GM12873 (cell line): ENCODE results near the gene ABCC11.

ENCODE experiments used
- TF ChIP-seq, protein P1 (sequence below): IDR thresholded peaks from 2 replicates; pipeline ENCODE4 v1.5.1; 2012; ENCODE audit warnings: low read depth, mild to moderate bottlenecking, moderate library complexity, low read length, control low read depth; ENCODE audit not compliant: insufficient read depth; ENCODE audit errors: missing control alignments

ABCC11 gene

GRCh38 chr16:48250520-48251278 lies 3.4 kb upstream of the ABCC11 start:
- TF ChIP-seq, protein P1, sequence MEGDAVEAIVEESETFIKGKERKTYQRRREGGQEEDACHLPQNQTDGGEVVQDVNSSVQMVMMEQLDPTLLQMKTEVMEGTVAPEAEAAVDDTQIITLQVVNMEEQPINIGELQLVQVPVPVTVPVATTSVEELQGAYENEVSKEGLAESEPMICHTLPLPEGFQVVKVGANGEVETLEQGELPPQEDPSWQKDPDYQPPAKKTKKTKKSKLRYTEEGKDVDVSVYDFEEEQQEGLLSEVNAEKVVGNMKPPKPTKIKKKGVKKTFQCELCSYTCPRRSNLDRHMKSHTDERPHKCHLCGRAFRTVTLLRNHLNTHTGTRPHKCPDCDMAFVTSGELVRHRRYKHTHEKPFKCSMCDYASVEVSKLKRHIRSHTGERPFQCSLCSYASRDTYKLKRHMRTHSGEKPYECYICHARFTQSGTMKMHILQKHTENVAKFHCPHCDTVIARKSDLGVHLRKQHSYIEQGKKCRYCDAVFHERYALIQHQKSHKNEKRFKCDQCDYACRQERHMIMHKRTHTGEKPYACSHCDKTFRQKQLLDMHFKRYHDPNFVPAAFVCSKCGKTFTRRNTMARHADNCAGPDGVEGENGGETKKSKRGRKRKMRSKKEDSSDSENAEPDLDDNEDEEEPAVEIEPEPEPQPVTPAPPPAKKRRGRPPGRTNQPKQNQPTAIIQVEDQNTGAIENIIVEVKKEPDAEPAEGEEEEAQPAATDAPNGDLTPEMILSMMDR = no peak

DNA sequence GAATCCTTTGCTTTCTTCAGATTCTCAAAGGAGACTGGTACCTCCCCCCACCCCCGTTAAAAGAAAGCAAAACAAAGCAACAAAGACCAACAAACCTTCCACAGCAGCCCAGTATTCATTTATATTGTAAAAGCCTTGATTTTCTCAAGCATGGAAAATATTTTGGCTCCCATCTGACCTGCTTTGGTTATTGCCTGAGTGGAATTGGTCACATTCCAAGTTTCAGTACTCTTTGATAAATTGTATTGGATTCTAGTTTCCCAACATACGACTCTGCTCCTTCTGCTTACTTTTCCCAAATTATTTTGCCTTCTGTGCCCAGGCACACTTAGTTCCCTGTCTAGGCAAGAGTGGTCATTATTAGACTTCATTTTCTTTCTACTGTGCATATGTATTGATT lies 1.3 kb downstream of the ABCC11 start:
- TF ChIP-seq, protein P1 = no peak

GRCh38 chr16:48244863-48245195 lies 2.5 kb downstream of the ABCC11 start:
- TF ChIP-seq, protein P1 = no peak

GRCh38 chr16:48244080-48244862 lies 3.1 kb downstream of the ABCC11 start, which contains the start of gene LONP2:
LONP2 (plus strand) TSS chr16:48244300; CDS start chr16:48244389, 89 bp downstream.
- TF ChIP-seq, protein P1 = no peak

DNA sequence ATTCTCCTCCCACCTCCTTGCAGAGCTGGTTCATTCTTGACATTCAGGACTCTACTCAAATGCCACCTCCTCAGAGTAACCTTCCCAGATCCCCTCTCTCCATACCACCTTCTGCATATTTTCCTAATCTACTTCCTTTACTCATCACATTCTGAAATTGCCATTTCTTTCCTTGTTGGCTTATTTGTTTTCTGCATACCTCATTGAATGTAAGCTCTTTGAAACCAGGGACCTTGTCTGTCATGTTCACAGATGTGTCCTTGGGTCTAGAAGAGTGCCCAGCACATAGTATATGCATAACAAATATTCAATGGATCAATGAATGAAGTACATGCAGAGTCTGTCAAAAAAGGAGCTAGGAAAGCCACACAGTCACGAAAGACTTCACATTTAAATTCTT lies 11.1 kb downstream of the ABCC11 start:
- TF ChIP-seq, protein P1 = no peak

- TF ChIP-seq, protein P1 = no peak
These were observed 11.7 kb downstream of the ABCC11 start for GRCh38 chr16:48235556-48236136.

- TF ChIP-seq, protein P1 = no peak
These were observed 12.2 kb downstream of the ABCC11 start for GRCh38 chr16:48235058-48235555.
